Stimulated activated CD8-positive, alpha-beta memory T cell treated with anti-CD3 and anti-CD28 coated beads, Interleukin-12 subunit alpha, Interleukin-12 subunit beta, amount 100 ng/mL, for 24 hours (primary cell): ENCODE measurements around the gene OR2T29.
"Not testable (repeated sequence)": the region's sequence is repeated elsewhere in the genome, so short reads cannot be mapped to it uniquely, and the experiment has no call there.

Source experiments
- DNase-seq: peaks from one replicate; pipeline ENCODE4 v3.0.0-alpha.2; 2020; ENCODE audit errors: extremely low read depth

OR2T29 gene

DNA sequence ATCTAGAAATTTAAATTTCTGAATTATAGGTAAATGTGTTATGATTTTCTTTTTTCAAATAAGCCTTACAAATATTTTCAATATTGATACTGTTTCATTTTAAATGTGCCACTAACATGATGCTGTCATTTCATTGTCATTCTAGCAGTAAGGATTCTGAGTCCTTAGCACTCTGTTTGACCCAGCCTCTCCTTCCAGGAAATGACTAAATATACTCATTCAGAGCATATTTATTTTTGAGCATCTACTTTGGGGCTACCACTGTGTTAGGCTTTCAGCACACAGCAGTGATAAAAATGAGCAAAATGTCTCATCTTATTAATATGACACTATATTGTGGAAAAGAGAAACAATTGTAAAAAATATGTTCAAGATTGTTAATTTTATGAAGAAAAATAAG is 52.4 kb downstream of the OR2T29 start:
- not testable (repeated sequence) for DNase-seq

DNA sequence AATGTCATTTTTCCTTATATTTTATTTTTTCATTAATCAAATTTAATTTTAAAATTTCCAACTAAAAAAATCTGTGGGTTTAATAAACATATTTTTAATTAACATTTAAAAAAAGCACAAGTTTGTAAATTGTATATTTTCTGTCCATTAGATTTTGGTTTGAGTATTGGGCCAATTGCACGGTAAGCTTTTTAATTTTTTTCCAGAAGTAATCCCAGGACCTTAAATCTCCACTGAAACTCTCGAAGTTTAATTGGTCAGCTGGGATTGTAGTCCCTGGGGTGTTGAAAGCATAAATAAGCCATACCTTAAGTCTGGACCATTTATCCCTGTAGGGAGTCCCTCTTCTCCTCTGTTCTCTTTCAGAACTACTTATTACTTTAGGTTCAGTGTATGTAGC is 54.8 kb downstream of the OR2T29 start, which contains the start of gene OR2G6:
OR2G6 (plus strand) TSS at position 301 of the 400 bp plus-strand sequence. CDS start 13,574 bp downstream, outside the sequence.
- not testable (repeated sequence) for DNase-seq
